Measurements from ENCODE around the gene ENPP6. TPM values are rescaled to one million over a fixed set of nuclear protein-coding genes. Genes with fewer than 3 reads are reported as not detected.
A peak's percentile ranks its signal among the peaks of the same experiment; 100 is the strongest.

ENPP6 gene
- total and polyA plus RNA-seq, 4 donors = 0.05 to 0.08 (median 0.05) TPM; not detected in 1

GRCh38 chr4:184151988-184152485, 65.6 kb downstream of the ENPP6 start:
- TF ChIP-seq YY1 (IDR thresholded peaks at IDR 0.05) (no peak), RXRA (IDR thresholded peaks at IDR 0.05) (no peak), JUND (IDR thresholded peaks at IDR 0.05) (no peak), HNF4G (IDR thresholded peaks at IDR 0.05) (no peak), ZBTB33 (IDR thresholded peaks at IDR 0.05) (no peak), NR2F2 (IDR thresholded peaks at IDR 0.05) (no peak), GABPA (IDR thresholded peaks at IDR 0.05 in 1 of 2, conservative IDR thresholded peaks at IDR 0.05 in 1 of 2) (no peak), TAF1 (conservative IDR thresholded peaks at IDR 0.05) (no peak), FOXA1 (IDR thresholded peaks at IDR 0.05) (no peak), FOXA2 (IDR thresholded peaks at IDR 0.05) (no peak)
- 94% methylated on average over 13 of the region's 13 CpGs for WGBS
- H3K9ac ChIP-seq (ENCODE audit: low read depth in 1 of 2, low read length in 2 of 2) = no peak overlapping the region

GRCh38 chr4:184150102-184150839, 67.4 kb downstream of the ENPP6 start:
- Histone ChIP-seq H3K9me3 (ENCODE audit: control insufficient read depth in 4 of 4, low read length in 3 of 4) (no peaks in the 10 kb centered on the region), H3K4me3 (ENCODE audit: low read depth in 1 of 3, low read length in 3 of 3) (no peak overlapping the region), H3K9ac (ENCODE audit: low read depth in 1 of 2, low read length in 2 of 2) (peak overlapping the region in 1 of 2 donors; percentile 16), H3K27me3 (ENCODE audit: control insufficient read depth in 4 of 4, insufficient read depth in 4 of 4, low read length in 3 of 4) (no peaks in the 10 kb centered on the region), H3K36me3 (ENCODE audit: control insufficient read depth in 4 of 4, insufficient read depth in 3 of 4, low read depth in 1 of 4, low read length in 3 of 4) (no peaks in the 10 kb centered on the region), H3K27ac (ENCODE audit: low read depth in 1 of 2, low read length in 2 of 2) (peak overlapping the region; percentile 78 to 83), H3K4me1 (ENCODE audit: control insufficient read depth in 4 of 4, insufficient read depth in 4 of 4, low read length in 3 of 4) (peaks cover 6 to 38% (median 28%) of the 10 kb centered on the region in 4 donors)
- no peak for DNase-seq (ENCODE audit: low spot score)
- 32% methylated on average over 7 of the region's 7 CpGs for WGBS
- TF ChIP-seq RAD21 (IDR thresholded peaks at IDR 0.05) (peak; percentile 37 to 43), REST (IDR thresholded peaks at IDR 0.05) (peak; percentile 52), HNF4G (IDR thresholded peaks at IDR 0.05) (peak; percentile 56), HNF4A (conservative IDR thresholded peaks at IDR 0.05) (peak; percentile 92), EGR1 (IDR thresholded peaks at IDR 0.05; ENCODE audit: low read depth in 2 of 2) (peak in 1 of 2 donors; percentile 81), CTCF (IDR thresholded peaks at IDR 0.05; ENCODE audit: low read depth, low read length, missing input control) (no peak), RXRA (IDR thresholded peaks at IDR 0.05) (peak; percentile 80 to 93), ATF3 (IDR thresholded peaks at IDR 0.05) (peak; percentile 48), FOXA1 (IDR thresholded peaks at IDR 0.05) (peak; percentile 53), YY1 (IDR thresholded peaks at IDR 0.05) (peak; percentile 70), NR2F2 (IDR thresholded peaks at IDR 0.05) (no peak), JUND (IDR thresholded peaks at IDR 0.05) (peak; percentile 72 to 90), SP1 (IDR thresholded peaks at IDR 0.05) (peak; percentile 82), GABPA (IDR thresholded peaks at IDR 0.05 in 1 of 2, conservative IDR thresholded peaks at IDR 0.05 in 1 of 2) (peak in 1 of 2 donors; percentile 46), ZBTB33 (IDR thresholded peaks at IDR 0.05) (peak; percentile 58), TAF1 (conservative IDR thresholded peaks at IDR 0.05) (no peak), MAX (IDR thresholded peaks at IDR 0.05) (peak; percentile 66), FOXA2 (IDR thresholded peaks at IDR 0.05) (peak; percentile 82)

More at GRCh38 chr4:184151988-184152485, 65.6 kb downstream of the ENPP6 start:
- peaks cover 6 to 38% (median 28%) of the 10 kb centered on the region in 4 donors for H3K4me1 ChIP-seq (ENCODE audit: control insufficient read depth in 4 of 4, insufficient read depth in 4 of 4, low read length in 3 of 4)
- no peak overlapping the region for H3K27ac ChIP-seq (ENCODE audit: low read depth in 1 of 2, low read length in 2 of 2)
- no peaks in the 10 kb centered on the region for H3K9me3 ChIP-seq (ENCODE audit: control insufficient read depth in 4 of 4, low read length in 3 of 4)
- H3K36me3 ChIP-seq (ENCODE audit: control insufficient read depth in 4 of 4, insufficient read depth in 3 of 4, low read depth in 1 of 4, low read length in 3 of 4) = no peaks in the 10 kb centered on the region
- no peaks in the 10 kb centered on the region for H3K27me3 ChIP-seq (ENCODE audit: control insufficient read depth in 4 of 4, insufficient read depth in 4 of 4, low read length in 3 of 4)
- no peak for DNase-seq (ENCODE audit: low spot score)
- no peak overlapping the region for H3K4me3 ChIP-seq (ENCODE audit: low read depth in 1 of 3, low read length in 3 of 3)
